ENCODE measurements around the gene REPS2.

Gene REPS2

DNA sequence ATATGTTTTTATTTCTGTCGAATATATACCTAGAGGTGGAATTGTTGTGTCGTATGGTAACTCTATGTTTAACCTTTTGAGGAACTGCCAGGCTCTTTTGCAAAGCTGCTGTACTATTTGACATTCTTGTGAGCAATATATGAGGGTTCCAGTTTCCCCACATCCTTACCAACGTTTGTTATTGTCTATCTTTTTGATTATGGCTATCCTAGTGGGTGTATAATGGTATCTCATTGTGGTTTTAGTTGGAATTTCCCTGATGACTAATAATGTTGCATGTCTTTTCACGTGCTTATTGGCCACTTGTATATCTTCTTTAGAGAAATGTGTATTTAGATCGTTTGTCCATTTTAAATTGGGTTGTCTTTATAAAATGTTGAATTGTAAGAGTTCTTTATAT, 24.5 kb downstream of the REPS2 start:
- Mint-ChIP-seq H3K36me3 (ENCODE audit: insufficient read depth) (no peaks in the 10 kb centered on the region), H3K4me1 (no peaks in the 10 kb centered on the region), H3K9me3 (no peaks in the 10 kb centered on the region), H3K27ac (ENCODE audit: low read depth) (no peak overlapping the region), H3K27me3 (peaks cover 16% of the 10 kb centered on the region), H3K4me3 (no peak overlapping the region)
- ATAC-seq (replicated peaks; ENCODE audit: extremely low read depth, poor library complexity, severe bottlenecking) (no peak), DNase-seq (ENCODE audit: low spot score in 2 of 2) (no peak)

- no peaks in the 10 kb centered on the region for H3K36me3 Mint-ChIP-seq (ENCODE audit: insufficient read depth)
- DNase-seq (ENCODE audit: low spot score in 2 of 2) (no peak), ATAC-seq (replicated peaks; ENCODE audit: extremely low read depth, poor library complexity, severe bottlenecking) (no peak)
- no peaks in the 10 kb centered on the region for H3K9me3 Mint-ChIP-seq
- peaks cover 16% of the 10 kb centered on the region for H3K27me3 Mint-ChIP-seq
- no peak overlapping the region for H3K27ac Mint-ChIP-seq (ENCODE audit: low read depth)
- H3K4me3 Mint-ChIP-seq: no peak overlapping the region
- no peaks in the 10 kb centered on the region for H3K4me1 Mint-ChIP-seq
Measured at GRCh38 chrX:16971694-16972093, 25.2 kb downstream of the REPS2 start.

GRCh38 chrX:16975233-16975632, 28.8 kb downstream of the REPS2 start:
- ATAC-seq (replicated peaks; ENCODE audit: extremely low read depth, poor library complexity, severe bottlenecking): no peak
- peaks cover 16% of the 10 kb centered on the region for H3K27me3 Mint-ChIP-seq
- no peaks in the 10 kb centered on the region for H3K9me3 Mint-ChIP-seq
- no peaks in the 10 kb centered on the region for H3K36me3 Mint-ChIP-seq (ENCODE audit: insufficient read depth)
- no peak overlapping the region for H3K4me3 Mint-ChIP-seq
- DNase-seq (ENCODE audit: low spot score in 2 of 2): no peak
- H3K27ac Mint-ChIP-seq (ENCODE audit: low read depth): no peak overlapping the region
- no peaks in the 10 kb centered on the region for H3K4me1 Mint-ChIP-seq

- Mint-ChIP-seq H3K4me1 (no peaks in the 10 kb centered on the region), H3K27ac (ENCODE audit: low read depth) (no peak overlapping the region), H3K4me3 (no peak overlapping the region), H3K9me3 (no peaks in the 10 kb centered on the region), H3K27me3 (peaks cover 7% of the 10 kb centered on the region), H3K36me3 (ENCODE audit: insufficient read depth) (no peaks in the 10 kb centered on the region)
- ATAC-seq (replicated peaks; ENCODE audit: extremely low read depth, poor library complexity, severe bottlenecking) (no peak), DNase-seq (ENCODE audit: low spot score in 2 of 2) (no peak)
Measured at GRCh38 chrX:16977771-16978170, 31.3 kb downstream of the REPS2 start.

GRCh38 chrX:16978193-16978984, 31.9 kb downstream of the REPS2 start:
- Mint-ChIP-seq H3K27ac (ENCODE audit: low read depth) (no peak overlapping the region), H3K4me1 (no peaks in the 10 kb centered on the region), H3K27me3 (peaks cover 7% of the 10 kb centered on the region), H3K36me3 (ENCODE audit: insufficient read depth) (no peaks in the 10 kb centered on the region), H3K9me3 (no peaks in the 10 kb centered on the region), H3K4me3 (no peak overlapping the region)
- DNase-seq (ENCODE audit: low spot score in 2 of 2) (no peak), ATAC-seq (replicated peaks; ENCODE audit: extremely low read depth, poor library complexity, severe bottlenecking) (no peak)

GRCh38 chrX:16979226-16979625, 32.8 kb downstream of the REPS2 start:
- H3K36me3 Mint-ChIP-seq (ENCODE audit: insufficient read depth): no peaks in the 10 kb centered on the region
- no peaks in the 10 kb centered on the region for H3K9me3 Mint-ChIP-seq
- no peak overlapping the region for H3K27ac Mint-ChIP-seq (ENCODE audit: low read depth)
- H3K4me3 Mint-ChIP-seq: no peak overlapping the region
- DNase-seq (ENCODE audit: low spot score in 2 of 2): no peak
- H3K4me1 Mint-ChIP-seq: no peaks in the 10 kb centered on the region
- peaks cover 7% of the 10 kb centered on the region for H3K27me3 Mint-ChIP-seq
- ATAC-seq (replicated peaks; ENCODE audit: extremely low read depth, poor library complexity, severe bottlenecking): no peak

GRCh38 chrX:16981209-16981608, 34.8 kb downstream of the REPS2 start:
- no peaks in the 10 kb centered on the region for H3K27me3 Mint-ChIP-seq
- ATAC-seq (replicated peaks; ENCODE audit: extremely low read depth, poor library complexity, severe bottlenecking): no peak
- peaks cover 2% of the 10 kb centered on the region for H3K36me3 Mint-ChIP-seq (ENCODE audit: insufficient read depth)
- no peak for DNase-seq (ENCODE audit: low spot score in 2 of 2)
- H3K27ac Mint-ChIP-seq (ENCODE audit: low read depth): no peak overlapping the region
- H3K9me3 Mint-ChIP-seq: no peaks in the 10 kb centered on the region
- H3K4me1 Mint-ChIP-seq: no peaks in the 10 kb centered on the region
- H3K4me3 Mint-ChIP-seq: no peak overlapping the region

DNA sequence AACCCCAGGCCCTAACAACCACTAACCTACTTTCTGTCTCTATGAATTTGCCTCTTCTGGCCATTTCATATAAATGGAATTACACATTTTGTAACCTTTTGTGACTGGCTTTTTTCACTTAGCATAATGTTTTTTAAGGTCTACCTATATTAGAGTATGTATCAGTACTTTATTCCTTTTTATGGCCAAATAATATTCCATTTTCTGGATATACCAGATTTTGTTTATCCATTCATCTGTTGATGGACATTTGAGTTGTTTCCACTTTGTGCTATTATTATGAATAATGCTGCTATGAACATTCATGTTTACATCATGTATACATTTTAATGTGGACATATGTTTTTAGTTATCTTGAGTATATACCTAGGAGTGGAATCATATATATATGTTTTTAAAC, 35.5 kb downstream of the REPS2 start:
- Mint-ChIP-seq H3K27me3 (no peaks in the 10 kb centered on the region), H3K4me3 (no peak overlapping the region), H3K9me3 (no peaks in the 10 kb centered on the region), H3K36me3 (ENCODE audit: insufficient read depth) (peaks cover 2% of the 10 kb centered on the region), H3K4me1 (no peaks in the 10 kb centered on the region), H3K27ac (ENCODE audit: low read depth) (no peak overlapping the region)
- DNase-seq (ENCODE audit: low spot score in 2 of 2) (no peak), ATAC-seq (replicated peaks; ENCODE audit: extremely low read depth, poor library complexity, severe bottlenecking) (no peak)

- DNase-seq (ENCODE audit: low spot score in 2 of 2) (no peak), ATAC-seq (replicated peaks; ENCODE audit: extremely low read depth, poor library complexity, severe bottlenecking) (no peak)
- no peak overlapping the region for H3K4me3 Mint-ChIP-seq
- H3K9me3 Mint-ChIP-seq: no peaks in the 10 kb centered on the region
- no peak overlapping the region for H3K27ac Mint-ChIP-seq (ENCODE audit: low read depth)
- no peaks in the 10 kb centered on the region for H3K27me3 Mint-ChIP-seq
- peaks cover 2% of the 10 kb centered on the region for H3K36me3 Mint-ChIP-seq (ENCODE audit: insufficient read depth)
- no peaks in the 10 kb centered on the region for H3K4me1 Mint-ChIP-seq
Measured at GRCh38 chrX:16983051-16983450, 36.6 kb downstream of the REPS2 start.

GRCh38 chrX:16985286-16985685, 38.8 kb downstream of the REPS2 start:
- no peak overlapping the region for H3K27ac Mint-ChIP-seq (ENCODE audit: low read depth)
- H3K9me3 Mint-ChIP-seq: no peaks in the 10 kb centered on the region
- H3K4me1 Mint-ChIP-seq: no peaks in the 10 kb centered on the region
- DNase-seq (ENCODE audit: low spot score in 2 of 2) (no peak), ATAC-seq (replicated peaks; ENCODE audit: extremely low read depth, poor library complexity, severe bottlenecking) (no peak)
- H3K4me3 Mint-ChIP-seq: no peak overlapping the region
- no peaks in the 10 kb centered on the region for H3K27me3 Mint-ChIP-seq
- peaks cover 2% of the 10 kb centered on the region for H3K36me3 Mint-ChIP-seq (ENCODE audit: insufficient read depth)

- Mint-ChIP-seq H3K36me3 (ENCODE audit: insufficient read depth) (peaks cover 2% of the 10 kb centered on the region), H3K9me3 (no peaks in the 10 kb centered on the region), H3K4me1 (no peaks in the 10 kb centered on the region), H3K27me3 (no peaks in the 10 kb centered on the region), H3K27ac (ENCODE audit: low read depth) (no peak overlapping the region), H3K4me3 (no peak overlapping the region)
- no peak for ATAC-seq (replicated peaks; ENCODE audit: extremely low read depth, poor library complexity, severe bottlenecking)
- no peak for DNase-seq (ENCODE audit: low spot score in 2 of 2)
Measured at GRCh38 chrX:16986169-16986568, 39.7 kb downstream of the REPS2 start.

DNA sequence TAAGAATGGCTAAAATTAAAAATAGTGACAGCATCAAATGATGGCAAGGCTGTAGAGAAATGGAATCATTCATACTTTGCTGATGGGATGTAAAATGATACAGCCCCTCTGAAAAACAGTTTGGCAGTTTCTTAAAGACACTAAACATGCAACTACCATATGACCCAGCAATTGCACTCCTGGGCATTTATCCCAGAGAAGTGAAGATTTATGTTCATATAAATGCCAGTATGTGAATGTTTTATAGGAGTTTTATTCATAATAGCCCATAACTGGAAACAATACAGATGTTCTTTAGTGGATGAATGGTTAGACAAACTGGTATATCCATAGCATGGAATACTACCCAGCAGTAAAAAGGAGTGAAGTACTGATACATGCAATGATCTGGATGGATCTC, 43.3 kb downstream of the REPS2 start:
- Mint-ChIP-seq H3K9me3 (no peaks in the 10 kb centered on the region), H3K4me1 (no peaks in the 10 kb centered on the region), H3K27ac (ENCODE audit: low read depth) (no peak overlapping the region), H3K4me3 (no peak overlapping the region), H3K27me3 (no peaks in the 10 kb centered on the region), H3K36me3 (ENCODE audit: insufficient read depth) (peaks cover 2% of the 10 kb centered on the region)
- DNase-seq (ENCODE audit: low spot score in 2 of 2) (no peak), ATAC-seq (replicated peaks; ENCODE audit: extremely low read depth, poor library complexity, severe bottlenecking) (no peak)

DNA sequence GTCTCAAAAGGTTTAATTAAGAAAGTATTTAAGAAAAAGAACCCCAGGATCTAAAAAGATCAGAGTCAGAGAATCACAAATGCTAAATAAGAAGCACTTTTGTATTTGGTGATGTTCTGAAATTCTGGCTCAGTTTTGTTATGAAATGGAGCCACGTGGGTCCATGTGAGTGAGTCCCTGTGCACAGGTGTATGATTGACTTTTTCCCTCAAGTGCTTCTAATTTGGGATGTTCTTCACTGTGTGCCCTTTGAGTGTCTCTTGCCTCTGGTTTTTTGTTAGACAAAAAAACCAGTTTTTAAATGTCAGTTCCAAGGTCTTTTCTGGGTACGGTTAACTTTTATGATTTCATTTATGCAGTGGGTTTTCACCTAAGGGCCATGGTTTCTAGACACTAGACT, 44.4 kb downstream of the REPS2 start:
- DNase-seq (ENCODE audit: low spot score in 2 of 2) (no peak), ATAC-seq (replicated peaks; ENCODE audit: extremely low read depth, poor library complexity, severe bottlenecking) (no peak)
- Mint-ChIP-seq H3K27ac (ENCODE audit: low read depth) (no peak overlapping the region), H3K27me3 (no peaks in the 10 kb centered on the region), H3K36me3 (ENCODE audit: insufficient read depth) (peaks cover 2% of the 10 kb centered on the region), H3K4me3 (no peak overlapping the region), H3K9me3 (no peaks in the 10 kb centered on the region), H3K4me1 (no peaks in the 10 kb centered on the region)
